Neural cell (in vitro differentiated cells): ENCODE results near the gene LRMDA.

Source experiments
- CTCF ChIP-seq: fragments of 450-650 bp; IDR thresholded peaks from 2 replicates; pipeline ENCODE4 v1.5.1; 2014; ENCODE audit warnings: antibody characterized with exemption, mild to moderate bottlenecking, moderate library complexity; ENCODE audit not compliant: poor library complexity, severe bottlenecking
- EP300 ChIP-seq: fragments of 450-650 bp; conservative IDR thresholded peaks from 2 replicates; pipeline ENCODE4 v1.6.1; 2014; ENCODE audit warnings: antibody characterized with exemption, mild to moderate bottlenecking, moderate library complexity; ENCODE audit not compliant: poor library complexity, severe bottlenecking
- EZH2 ChIP-seq: fragments of 200-600, 300-800 bp; shearing (Covaris generic), sonication (generic); IDR thresholded peaks from 2 replicates; pipeline ENCODE4 v1.6.1; 2014; ENCODE audit warnings: antibody characterized with exemption, low read length, borderline replicate concordance, mild to moderate bottlenecking; ENCODE audit not compliant: insufficient read depth, poor library complexity, severe bottlenecking
- MXI1 ChIP-seq: fragments of 450-650 bp; conservative IDR thresholded peaks from 2 replicates; pipeline ENCODE4 v1.6.1; 2014; ENCODE audit warnings: antibody characterized with exemption, mild to moderate bottlenecking; ENCODE audit not compliant: poor library complexity, severe bottlenecking
- POLR2AphosphoS5 ChIP-seq: IDR thresholded peaks from 2 replicates; pipeline ENCODE4 v1.6.1; 2012
- REST ChIP-seq: IDR thresholded peaks from 2 replicates; pipeline ENCODE4 v1.6.1; 2012; ENCODE audit warnings: borderline replicate concordance
- SMC3 ChIP-seq: fragments of 450-650 bp; conservative IDR thresholded peaks from 2 replicates; pipeline ENCODE4 v1.6.1; 2014; ENCODE audit warnings: antibody characterized with exemption, mild to moderate bottlenecking, moderate library complexity; ENCODE audit not compliant: poor library complexity

- no peak for TF ChIP-seq CTCF
- TF ChIP-seq EP300: no peak
- no peak for TF ChIP-seq EZH2
- TF ChIP-seq POLR2AphosphoS5: no peak
- TF ChIP-seq MXI1: no peak
- TF ChIP-seq SMC3: no peak
- no peak for TF ChIP-seq REST
Measured at GRCh38 chr10:75962395-75963061, 531.1 kb downstream of the LRMDA start.
